GM21526 (cell line): ENCODE data around the gene CNIH2.
"Not testable (repeated sequence)": the region's sequence is repeated elsewhere in the genome, so short reads cannot be mapped to it uniquely, and the experiment has no call there.

ENCODE experiments used
- ATAC-seq: cut with Tn5 transposase; IDR thresholded peaks from one replicate; pipeline ENCODE4 v1.9.1; 2021; ENCODE audit warnings: moderate library complexity; ENCODE audit not compliant: unreplicated experiment, low FRiP score

CNIH2 gene

GRCh38 chr11:66277471-66278362, at the start of gene CNIH2:
Gene CNIH2, plus strand, starts transcription at chr11:66278175. Its CDS starts 282 bp downstream, at chr11:66278457.
- no peak for ATAC-seq

- ATAC-seq, result no peak
These were observed 49.5 kb upstream of the CNIH2 start for GRCh38 chr11:66228521-66228920.

- ATAC-seq, result no peak
These were observed 47.8 kb upstream of the CNIH2 start for GRCh38 chr11:66230156-66230555.

DNA sequence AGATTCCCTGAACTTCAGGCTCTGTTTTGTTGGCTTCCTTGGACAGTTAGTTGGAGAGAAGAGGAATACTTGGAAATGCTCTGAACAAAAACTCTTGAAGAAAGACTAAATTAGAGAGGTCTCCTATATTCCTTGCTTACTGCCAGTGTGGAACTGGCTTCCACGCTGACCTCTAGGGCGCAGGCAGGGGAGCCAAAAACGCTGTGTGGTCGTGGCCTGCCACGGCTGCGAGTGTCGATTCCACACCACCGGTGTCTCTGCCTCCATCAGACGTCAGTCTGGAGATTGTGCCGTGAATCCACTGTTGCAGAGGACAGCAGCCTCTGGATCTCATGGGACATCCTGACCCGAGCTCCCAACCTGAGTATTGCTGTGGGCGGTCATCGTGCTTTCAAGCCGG, 47.0 kb upstream of the CNIH2 start:
- ATAC-seq, result no peak

DNA sequence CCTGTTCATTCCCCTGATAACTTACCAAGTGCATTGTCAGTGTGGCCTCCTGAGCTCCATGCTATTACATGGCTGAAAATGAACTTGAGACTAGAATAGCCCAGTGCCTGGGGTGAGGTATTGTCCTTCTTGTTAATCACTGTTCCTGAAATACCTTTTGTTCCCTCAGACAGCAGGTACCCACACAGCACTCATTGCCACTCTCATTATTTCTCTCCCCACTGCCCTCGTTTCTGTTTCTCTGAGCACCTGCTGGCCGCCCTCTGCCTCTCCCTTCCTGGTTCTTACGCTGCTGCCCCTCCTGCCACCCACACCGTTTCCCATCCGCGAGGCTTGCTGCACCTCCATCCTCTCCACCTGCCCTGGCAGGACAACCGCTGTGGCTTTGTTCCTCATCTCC, 46.4 kb upstream of the CNIH2 start:
- no peak for ATAC-seq

DNA sequence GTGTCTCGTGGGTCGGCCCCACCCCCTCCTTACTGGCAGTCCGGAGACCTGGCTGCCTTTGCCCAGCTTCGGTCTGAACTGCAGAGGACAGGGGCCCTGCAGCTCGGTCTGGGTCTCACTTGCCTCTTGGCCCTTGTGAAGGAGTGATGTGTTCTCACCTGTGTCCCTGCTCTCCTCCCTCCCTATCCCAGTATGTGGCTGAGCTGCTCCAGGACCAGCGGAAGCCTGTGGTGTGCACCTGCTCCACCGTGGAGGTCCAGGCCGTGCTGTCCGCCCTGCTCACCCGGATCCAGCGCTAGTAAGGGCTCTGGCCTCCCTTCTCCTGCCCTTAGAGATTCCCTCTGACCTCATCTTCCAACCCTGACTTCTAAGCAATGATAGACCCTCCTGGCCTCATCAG, 45.2 kb upstream of the CNIH2 start:
- no peak for ATAC-seq

DNA sequence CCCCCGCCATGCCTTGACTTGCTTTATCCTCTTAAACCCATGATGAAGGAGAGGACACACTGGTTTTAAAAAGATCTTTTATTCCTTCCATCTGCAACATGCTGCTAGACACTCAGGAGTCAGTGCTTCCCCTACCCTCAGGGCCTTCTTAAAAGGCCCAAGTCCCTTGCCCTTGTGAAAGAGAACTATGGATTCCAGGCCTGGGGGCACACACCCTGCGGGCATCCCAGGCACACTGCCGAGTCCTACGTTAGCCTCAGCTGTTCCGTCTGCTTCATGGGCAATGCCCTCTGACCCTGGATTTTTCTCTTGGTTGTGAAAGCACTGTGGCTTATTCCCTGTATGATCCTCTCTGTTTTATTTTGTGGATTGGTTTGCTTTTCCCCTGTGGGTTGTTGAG, 44.7 kb upstream of the CNIH2 start:
- ATAC-seq, result no peak

- no peak for ATAC-seq
These were observed 42.8 kb upstream of the CNIH2 start for GRCh38 chr11:66235141-66235540.

GRCh38 chr11:66237867-66238266, 40.1 kb upstream of the CNIH2 start:
- no peak for ATAC-seq

DNA sequence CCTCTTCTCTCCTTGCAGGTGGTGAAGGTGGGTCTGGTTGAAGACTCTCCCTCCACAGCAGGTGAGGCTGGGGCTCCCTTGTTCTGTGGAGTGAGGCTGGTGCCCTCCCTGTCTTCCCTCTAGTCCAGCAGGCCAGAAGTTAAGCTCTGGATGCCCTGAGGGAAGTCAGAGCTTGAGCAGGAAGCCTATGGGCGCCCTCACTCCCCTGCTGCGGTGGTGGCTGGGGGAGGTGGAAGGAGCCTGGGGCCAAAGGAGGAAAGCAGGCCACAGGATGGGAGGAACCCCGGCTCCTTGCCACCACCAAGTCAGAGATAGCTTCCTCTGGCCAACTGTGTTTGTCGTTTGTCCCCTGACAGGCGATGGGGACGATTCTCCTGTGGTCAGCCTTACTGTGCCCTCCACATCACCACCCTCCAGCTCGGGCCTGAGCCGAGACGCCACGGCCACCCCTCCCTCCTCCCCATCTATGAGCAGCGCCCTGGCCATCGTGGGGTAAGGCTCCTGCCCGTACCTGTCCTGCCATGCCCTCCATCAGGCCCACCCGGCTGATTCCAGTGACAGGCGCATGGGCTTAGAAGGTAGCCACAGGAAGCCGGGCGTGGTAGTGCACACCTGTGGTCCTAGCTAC, 39.1 kb upstream of the CNIH2 start:
- ATAC-seq, result no peak

- ATAC-seq, result no peak
These were observed 38.5 kb upstream of the CNIH2 start for GRCh38 chr11:66239511-66239910.

DNA sequence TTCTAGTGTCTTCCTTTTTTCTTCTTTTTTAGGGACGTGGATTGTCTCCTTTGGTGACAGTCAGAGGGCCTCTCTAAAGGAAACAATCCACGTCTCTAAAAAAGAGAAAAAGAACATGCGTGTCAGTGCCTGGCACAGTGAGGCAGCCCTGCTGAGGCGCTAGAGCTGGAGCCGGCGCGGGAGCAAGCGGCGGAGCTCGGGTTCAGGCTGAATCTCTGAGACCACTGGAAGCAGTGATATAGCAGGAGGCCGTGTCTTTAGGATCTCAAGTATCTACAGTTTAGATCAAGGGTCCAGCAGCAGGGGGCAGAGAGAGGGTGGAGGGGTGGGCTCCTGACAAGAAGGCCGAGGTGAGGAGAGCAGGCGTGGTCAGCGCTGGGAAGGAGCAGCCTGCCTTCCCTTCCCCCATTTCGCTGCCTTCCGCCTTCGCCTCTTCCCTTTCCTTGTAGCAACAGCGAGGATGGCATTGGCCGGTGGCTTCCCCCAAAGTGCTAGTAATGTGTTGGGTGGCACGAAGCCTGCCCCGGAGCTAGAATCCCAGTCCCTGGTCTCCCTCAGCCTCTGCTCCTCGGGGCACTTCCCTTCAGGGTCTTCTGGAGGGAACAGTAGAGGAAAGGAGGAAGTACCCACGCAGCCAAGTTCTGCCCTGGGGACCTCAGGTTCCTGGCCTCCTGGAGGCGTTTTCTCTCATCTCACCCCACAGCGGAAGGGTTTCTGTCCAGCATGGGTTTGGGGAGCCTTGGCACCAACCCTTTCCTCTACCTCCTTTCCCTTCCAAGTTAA, 37.8 kb upstream of the CNIH2 start:
- ATAC-seq, result no peak

- no peak for ATAC-seq
These were observed 37.2 kb upstream of the CNIH2 start for GRCh38 chr11:66240781-66241136.

DNA sequence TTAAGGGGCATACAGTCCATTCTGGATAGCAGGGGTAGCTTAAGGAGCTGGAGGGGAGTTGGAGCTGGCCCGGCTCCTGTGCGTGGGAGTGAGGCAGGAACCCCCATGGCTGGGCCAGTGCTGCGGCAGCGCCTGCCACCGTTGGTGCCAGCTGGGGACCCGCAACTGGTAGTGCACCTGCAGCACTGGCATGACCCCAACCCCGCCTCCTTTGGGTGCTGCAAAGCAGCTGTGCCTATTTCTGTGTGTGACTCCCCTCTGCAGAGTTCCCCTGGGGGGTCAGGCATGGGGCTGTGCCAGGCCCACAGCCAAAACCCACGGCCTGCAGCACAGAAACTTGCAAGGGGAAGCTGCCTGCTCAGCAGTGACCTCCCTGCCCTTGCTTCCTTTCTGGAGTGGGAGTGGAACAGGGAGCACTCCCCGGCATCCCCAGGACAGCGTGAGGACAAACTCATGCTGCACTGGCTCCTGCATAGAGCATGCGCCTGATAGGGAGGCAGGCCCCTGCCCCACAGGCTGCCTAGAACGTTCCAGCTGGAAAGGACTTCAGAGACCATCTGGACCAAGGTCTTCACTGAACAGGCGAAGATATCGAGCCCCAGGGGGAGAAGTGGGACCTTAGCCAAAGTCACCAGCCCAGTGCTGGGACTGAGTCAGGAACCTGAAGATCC, 35.7 kb upstream of the CNIH2 start:
- ATAC-seq, result no peak

DNA sequence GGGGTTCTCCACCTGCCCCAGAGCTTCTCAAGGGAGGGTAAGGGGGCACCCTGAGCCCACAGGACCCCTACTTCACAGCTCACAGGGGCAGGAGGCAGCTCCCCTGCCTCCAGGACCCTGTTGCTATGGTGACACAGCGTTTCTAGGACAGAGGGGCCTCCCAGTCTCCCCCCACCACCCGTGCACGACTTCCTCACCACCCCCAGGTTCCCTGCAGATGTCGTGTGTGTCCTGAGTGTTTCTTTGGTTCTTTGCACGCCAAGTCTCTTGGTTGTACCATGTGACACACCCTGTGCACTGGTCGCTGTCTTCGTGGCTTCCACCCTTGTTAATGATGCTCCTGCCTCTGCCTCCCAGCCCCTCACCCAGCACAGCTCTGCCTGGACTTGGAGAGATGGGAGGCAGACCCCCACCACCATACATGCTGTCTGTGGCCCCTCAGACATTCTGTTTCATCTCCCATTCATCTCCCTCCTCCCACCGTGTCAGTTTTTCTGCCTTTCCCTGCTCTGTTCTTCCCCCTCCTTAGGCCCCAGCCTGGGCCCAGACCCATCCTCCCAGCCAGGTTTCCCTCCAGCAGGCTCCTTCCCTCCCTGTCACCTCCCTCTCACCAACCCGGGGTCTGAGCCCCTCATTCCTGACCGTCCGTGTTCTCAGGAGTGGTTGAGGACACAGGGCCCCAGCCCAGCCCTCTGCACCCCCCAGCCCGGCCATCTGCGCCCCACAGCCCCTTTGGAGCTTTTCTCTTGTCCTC, 34.0 kb upstream of the CNIH2 start:
- no peak for ATAC-seq

DNA sequence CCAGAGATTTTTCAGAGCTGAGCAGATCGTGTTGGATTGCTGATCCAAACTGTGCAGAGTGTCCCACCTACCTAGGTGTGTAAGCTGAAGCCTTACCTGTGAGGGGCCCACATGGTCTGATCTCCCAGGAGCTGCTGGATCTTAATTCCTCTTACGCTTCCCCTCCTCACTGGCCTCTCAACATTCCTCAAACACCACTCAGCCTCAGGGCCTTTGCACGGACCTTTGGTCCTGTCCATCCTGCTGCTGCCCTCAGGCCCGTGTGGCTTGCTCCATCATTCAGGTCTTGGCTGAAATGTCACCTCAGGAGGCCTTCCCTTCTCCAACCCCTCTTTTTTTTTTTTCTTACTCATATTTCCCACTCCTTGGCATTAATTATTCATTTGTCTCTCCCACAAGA, 30.7 kb upstream of the CNIH2 start:
- no peak for ATAC-seq

DNA sequence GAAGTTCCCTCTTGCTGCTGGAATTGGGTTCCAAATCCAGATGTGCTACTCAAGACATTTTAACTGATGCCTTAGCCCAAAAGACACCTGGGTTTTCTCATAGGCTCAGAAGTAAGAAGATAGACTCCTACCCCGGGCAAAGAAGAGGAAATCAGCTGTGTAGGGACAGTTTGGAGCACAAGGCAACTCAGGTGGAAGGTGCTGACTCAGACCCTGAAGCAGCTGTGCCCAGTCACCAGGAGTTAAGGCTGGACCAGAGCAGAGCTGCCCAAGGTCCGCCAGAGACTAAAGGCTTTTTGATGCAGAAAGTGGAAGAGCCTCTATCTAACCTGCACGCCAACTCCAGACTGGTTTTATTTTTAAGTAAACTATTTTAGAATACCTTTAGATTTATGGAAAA, 30.2 kb upstream of the CNIH2 start:
- ATAC-seq, result no peak

GRCh38 chr11:66248903-66249302, 29.1 kb upstream of the CNIH2 start:
- no peak for ATAC-seq

DNA sequence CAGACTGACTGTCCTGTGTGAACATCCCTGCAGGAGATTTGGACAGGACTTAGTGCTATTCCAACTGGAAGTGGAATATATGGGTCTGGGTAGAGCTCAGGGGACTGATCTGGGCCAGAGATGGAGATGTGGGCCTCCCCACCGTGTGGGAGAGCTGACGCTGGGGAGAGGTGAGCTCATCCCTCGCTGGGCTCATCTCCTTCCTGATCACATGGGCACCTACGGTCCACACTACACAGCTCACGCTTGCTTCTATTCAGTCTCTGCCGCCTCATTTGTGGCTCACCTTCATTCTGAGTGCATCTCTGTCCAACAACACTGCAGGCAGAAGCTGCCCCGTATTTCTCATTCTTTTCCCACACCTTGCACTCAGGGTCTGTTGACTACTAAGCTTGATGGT, 26.2 kb upstream of the CNIH2 start:
- no peak for ATAC-seq

- not testable (repeated sequence) for ATAC-seq
These were observed 24.9 kb upstream of the CNIH2 start for GRCh38 chr11:66253081-66253480.
